ENCODE data around the gene CD28.

DNA sequence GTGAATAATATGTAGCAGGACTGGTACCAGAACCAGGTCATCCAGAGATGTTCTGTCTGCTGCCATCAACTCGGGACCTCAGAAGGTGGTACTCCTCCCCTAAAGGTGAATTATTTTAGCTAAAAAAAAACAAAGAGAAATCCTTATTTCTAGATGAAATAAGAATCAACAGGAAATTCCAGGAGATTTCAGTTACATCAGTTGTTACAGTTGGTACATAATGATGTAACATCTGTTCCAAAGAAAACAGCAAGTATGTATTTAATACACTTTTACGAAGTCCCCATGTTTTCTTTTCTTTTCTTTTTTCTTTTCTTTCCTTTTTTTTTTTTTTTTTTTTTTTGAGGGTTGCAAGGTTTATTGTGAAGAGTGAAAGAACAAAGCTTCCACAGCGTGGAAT is 33.6 kb upstream of the CD28 start:
- TF ChIP-seq, protein P1, sequence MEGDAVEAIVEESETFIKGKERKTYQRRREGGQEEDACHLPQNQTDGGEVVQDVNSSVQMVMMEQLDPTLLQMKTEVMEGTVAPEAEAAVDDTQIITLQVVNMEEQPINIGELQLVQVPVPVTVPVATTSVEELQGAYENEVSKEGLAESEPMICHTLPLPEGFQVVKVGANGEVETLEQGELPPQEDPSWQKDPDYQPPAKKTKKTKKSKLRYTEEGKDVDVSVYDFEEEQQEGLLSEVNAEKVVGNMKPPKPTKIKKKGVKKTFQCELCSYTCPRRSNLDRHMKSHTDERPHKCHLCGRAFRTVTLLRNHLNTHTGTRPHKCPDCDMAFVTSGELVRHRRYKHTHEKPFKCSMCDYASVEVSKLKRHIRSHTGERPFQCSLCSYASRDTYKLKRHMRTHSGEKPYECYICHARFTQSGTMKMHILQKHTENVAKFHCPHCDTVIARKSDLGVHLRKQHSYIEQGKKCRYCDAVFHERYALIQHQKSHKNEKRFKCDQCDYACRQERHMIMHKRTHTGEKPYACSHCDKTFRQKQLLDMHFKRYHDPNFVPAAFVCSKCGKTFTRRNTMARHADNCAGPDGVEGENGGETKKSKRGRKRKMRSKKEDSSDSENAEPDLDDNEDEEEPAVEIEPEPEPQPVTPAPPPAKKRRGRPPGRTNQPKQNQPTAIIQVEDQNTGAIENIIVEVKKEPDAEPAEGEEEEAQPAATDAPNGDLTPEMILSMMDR (IDR thresholded peaks at IDR 0.05 in 8 of 11, conservative IDR thresholded peaks at IDR 0.05 in 3 of 11): no peak
- no peak for TF ChIP-seq POLR2A (IDR thresholded peaks at IDR 0.05)
- no peak for TF ChIP-seq POLR2AphosphoS5 (IDR thresholded peaks at IDR 0.05)

Measured in spleen (tissue), 7 donors.